IMR-90 (cell line): Measurements from ENCODE around the gene SUPT3H. TPM values are rescaled to one million over a fixed set of nuclear protein-coding genes. Genes with fewer than 3 reads are reported as not detected.

Source experiments
- ATAC-seq: fragments of 200-7000 bp; cut with Tn5 transposase; 2 replicates; pipeline ENCODE4 v1.9.1; 2020; ENCODE audit warnings: low read depth, mild to moderate bottlenecking, moderate library complexity
- BruUV-seq: library from RNA; stranded (reverse); fragments of 400-500 nt; replicated peaks from 2 replicates; lab custom pipeline; 2021; lab: Mats Ljungman, UMichigan
- CTCF ChIA-PET: fragments of 300-600 bp; formaldehyde crosslinking; extraction: SDS; loops from one replicate; lab custom pipeline; 2021; ENCODE audit warnings: antibody characterized with exemption; lab: Yijun Ruan, JAX
- POLR2A ChIA-PET: fragments of 300-600 bp; sonication (Branson Sonifier 250); formaldehyde crosslinking; loops from one replicate; lab custom pipeline; 2022; ENCODE audit warnings: antibody characterized with exemption; ENCODE audit not compliant: unreplicated experiment; lab: Charles Lee
- DNase-seq: peaks from one replicate; pipeline ENCODE4 v3.0.0; 2013
- H2AFZ ChIP-seq: replicated peaks from 2 replicates; pipeline ENCODE3; 2013; ENCODE audit warnings: low read length, mild to moderate bottlenecking; ENCODE audit not compliant: poor library complexity
- H2AK5ac ChIP-seq: 2 replicates; pipeline ENCODE4 v1.6.1; 2013; ENCODE audit warnings: low read depth, low read length, inconsistent platforms
- H2AK9ac ChIP-seq: replicated peaks from 2 replicates; pipeline ENCODE3; 2013; ENCODE audit warnings: mild to moderate bottlenecking, low read depth, low read length, moderate library complexity; ENCODE audit not compliant: poor library complexity
- H2BK120ac ChIP-seq: 2 replicates; pipeline ENCODE4 v1.6.1; 2013; ENCODE audit warnings: low read depth, low read length, inconsistent platforms
- H2BK15ac ChIP-seq: 3 replicates; pipeline ENCODE4 v1.6.1; 2013; ENCODE audit warnings: low read depth, low read length, inconsistent platforms
- H2BK20ac ChIP-seq: 2 replicates; pipeline ENCODE4 v1.6.1; 2013; ENCODE audit warnings: low read depth, mild to moderate bottlenecking, inconsistent platforms, low read length, moderate library complexity
- H2BK5ac ChIP-seq: 2 replicates; pipeline ENCODE4 v1.6.1; 2013; ENCODE audit warnings: mild to moderate bottlenecking, low read depth, low read length, inconsistent platforms; ENCODE audit not compliant: poor library complexity, severe bottlenecking
- H3K14ac ChIP-seq: replicated peaks from 2 replicates; pipeline ENCODE4 v1.6.1; 2013; ENCODE audit warnings: low read depth, low read length, inconsistent platforms
- H3K18ac ChIP-seq: 2 replicates; pipeline ENCODE4 v1.6.1; 2013; ENCODE audit warnings: low read depth, low read length, control low read depth
- H3K23ac ChIP-seq: 2 replicates; pipeline ENCODE4 v1.6.1; 2013; ENCODE audit warnings: low read depth, low read length, inconsistent platforms
- H3K27ac ChIP-seq: 2 replicates; pipeline ENCODE4 v1.5.1; 2013; ENCODE audit warnings: mild to moderate bottlenecking, control low read depth, low read length; ENCODE audit not compliant: insufficient read depth
- H3K27me3 ChIP-seq: 2 replicates; pipeline ENCODE4 v1.6.1; 2013; ENCODE audit warnings: low read length; ENCODE audit not compliant: control insufficient read depth, insufficient read depth
- H3K36me3 ChIP-seq: 2 replicates; pipeline ENCODE4 v1.6.1; 2013; ENCODE audit warnings: low read length, mixed read lengths; ENCODE audit not compliant: control insufficient read depth, insufficient read depth
- H3K4ac ChIP-seq: 2 replicates; pipeline ENCODE4 v1.6.1; 2013; ENCODE audit warnings: low read depth, low read length, inconsistent platforms
- H3K4me1 ChIP-seq: 2 replicates; pipeline ENCODE4 v1.6.1; 2013; ENCODE audit warnings: low read length, mixed read lengths; ENCODE audit not compliant: control insufficient read depth, insufficient read depth
- H3K4me2 ChIP-seq: 2 replicates; pipeline ENCODE4 v1.6.1; 2013; ENCODE audit warnings: low read depth, mild to moderate bottlenecking, control low read depth, low read length, moderate library complexity
- H3K4me3 ChIP-seq: 2 replicates; pipeline ENCODE4 v1.5.1; 2013; ENCODE audit warnings: low read depth, mild to moderate bottlenecking, control low read depth, low read length, moderate library complexity; ENCODE audit not compliant: insufficient read depth
- H3K56ac ChIP-seq: 2 replicates; pipeline ENCODE4 v1.6.1; 2013; ENCODE audit warnings: low read length, inconsistent platforms; ENCODE audit not compliant: insufficient read depth; ENCODE audit errors: extremely low read depth
- H3K79me1 ChIP-seq, 2 experiments: 2 replicates each; pipeline ENCODE4 v1.6.1; 2013; ENCODE audit warnings: low read length in 2 of 2, inconsistent platforms in 1 of 2, low read depth in 1 of 2
- H3K9ac ChIP-seq: 2 replicates; pipeline ENCODE4 v1.6.1; 2013; ENCODE audit warnings: low read depth, low read length, control low read depth
- H3K9me1 ChIP-seq: 2 replicates; pipeline ENCODE4 v1.6.1; 2013; ENCODE audit warnings: low read length, inconsistent platforms; ENCODE audit not compliant: insufficient read depth
- H3K9me3 ChIP-seq: 2 replicates; pipeline ENCODE4 v1.6.1; 2013; ENCODE audit warnings: low read length; ENCODE audit not compliant: control insufficient read depth, insufficient read depth
- H4K20me1 ChIP-seq: 2 replicates; pipeline ENCODE4 v1.6.1; 2013; ENCODE audit warnings: low read length, inconsistent platforms; ENCODE audit not compliant: insufficient read depth
- H4K5ac ChIP-seq: 2 replicates; pipeline ENCODE4 v1.6.1; 2013; ENCODE audit warnings: mild to moderate bottlenecking, low read depth, low read length, control low read depth
- H4K8ac ChIP-seq, 2 experiments: 2 replicates each; pipeline ENCODE4 v1.6.1; 2013; ENCODE audit warnings: low read depth in 2 of 2, low read length in 2 of 2, control low read depth in 1 of 2, inconsistent platforms in 1 of 2
- H4K91ac ChIP-seq: 2 replicates; pipeline ENCODE4 v1.6.1; 2013; ENCODE audit warnings: low read depth, low read length, inconsistent platforms; ENCODE audit not compliant: insufficient read depth
- CEBPB ChIP-seq: IDR thresholded peaks from 2 replicates; pipeline ENCODE4 v1.6.1; 2012; ENCODE audit warnings: low read depth, low read length, improper control_type of control experiment
- CHD1 ChIP-seq: IDR thresholded peaks from 2 replicates; pipeline ENCODE4 v1.6.1; 2012; ENCODE audit warnings: low read depth, low read length, improper control_type of control experiment
- ELK1 ChIP-seq: fragments of 150-350 bp; IDR thresholded peaks from 2 replicates; pipeline ENCODE4 v1.6.1; 2016; ENCODE audit warnings: low read depth, mild to moderate bottlenecking, low read length, moderate library complexity, borderline replicate concordance
- MAFK ChIP-seq: IDR thresholded peaks from 2 replicates; pipeline ENCODE4 v1.6.1; 2012; ENCODE audit warnings: low read depth, low read length, improper control_type of control experiment
- MXI1 ChIP-seq: IDR thresholded peaks from 2 replicates; pipeline ENCODE4 v1.6.1; 2012; ENCODE audit warnings: low read depth, mild to moderate bottlenecking, low read length, moderate library complexity, borderline replicate concordance
- POLR2A ChIP-seq: IDR thresholded peaks from 2 replicates; pipeline ENCODE4 v1.6.1; 2012; ENCODE audit warnings: mild to moderate bottlenecking, low read depth, low read length
- RFX5 ChIP-seq: IDR thresholded peaks from 2 replicates; pipeline ENCODE4 v1.8.0; 2012; ENCODE audit warnings: low read depth, mild to moderate bottlenecking, low read length, moderate library complexity
- USF2 ChIP-seq: fragments of 150-350 bp; IDR thresholded peaks from 2 replicates; pipeline ENCODE4 v1.6.1; 2017; ENCODE audit warnings: mild to moderate bottlenecking, antibody characterized with exemption, low read length, low read depth
- dilution Hi-C: fragments of 300-500 bp; cut with HindIII; formaldehyde crosslinking; loops from one replicate; pipeline ENCODE4 v1.14.3; 2018; ENCODE audit warnings: low sequenced_read_pairs; ENCODE audit not compliant: unreplicated experiment
- in situ Hi-C: fragments of 300-500 bp; cut with MboI; formaldehyde crosslinking; loops from 3 replicates; pipeline ENCODE4 v1.14.3; 2019; ENCODE audit warnings: low sequenced_read_pairs, inconsistent platforms, mixed read lengths
- intact Hi-C: fragments of 100-400 bp; cut with micrococcal nuclease; formaldehyde crosslinking; loops from 2 replicates; pipeline ENCODE4 v1.10.0; 2022
- polyA plus RNA-seq, 3 experiments: library from polyadenylated mRNA; depleted of rRNA; stranded (reverse); fragments of >200 nt; gene quantifications; 2 replicates each; pipeline ENCODE4 v1.2.3, GENCODE V29; 2012; ENCODE audit warnings: low replicate concordance in 1 of 3
- total RNA-seq: library from RNA; depleted of rRNA; stranded (reverse); fragments of >200 nt; gene quantifications from 2 replicates; pipeline ENCODE4 v1.2.3, GENCODE V29; 2012

Gene SUPT3H
- total and polyA plus RNA-seq, 2 of the 4 experiments (the other 2 are of a cell fraction) = 4.5 to 5.0 TPM

GRCh38 chr6:44949596-44950201, 428.0 kb downstream of the SUPT3H start:
- Histone ChIP-seq H3K4me3 (no peak overlapping the region), H3K4me2 (no peak overlapping the region), H3K14ac (no peak overlapping the region), H4K91ac (no peak overlapping the region), H3K4me1 (no peaks in the 10 kb centered on the region), H3K23ac (no peak overlapping the region), H3K27ac (no peak overlapping the region), H3K18ac (no peak overlapping the region), H2AK5ac (no peak overlapping the region), H4K8ac (no peak overlapping the region), H3K4ac (no peak overlapping the region), H4K20me1 (no peaks in the 10 kb centered on the region), H2BK5ac (no peak overlapping the region), H3K9ac (no peak overlapping the region), H3K79me1 (no peaks in the 10 kb centered on the region), H3K56ac (no peak overlapping the region), H4K5ac (no peak overlapping the region), H2AK9ac (no peak overlapping the region), H2BK20ac (no peak overlapping the region), H3K27me3 (no peaks in the 10 kb centered on the region), H3K36me3 (no peaks in the 10 kb centered on the region), H3K9me1 (no peaks in the 10 kb centered on the region), H2BK15ac (no peak overlapping the region), H3K9me3 (no peaks in the 10 kb centered on the region), H2BK120ac (no peak overlapping the region), H2AFZ (no peak overlapping the region)
- CTCF ChIA-PET = no interaction called here
- POLR2A ChIA-PET = no interaction called here
- BruUV-seq = no TSS peak
- dilution Hi-C loops = no loop called here
- in situ Hi-C loops = no loop called here
- TF ChIP-seq MAFK = no peak
- no peak for TF ChIP-seq USF2
- no peak for TF ChIP-seq CHD1
- no peak for TF ChIP-seq POLR2A
- no peak for TF ChIP-seq MXI1
- TF ChIP-seq RFX5 = no peak
- TF ChIP-seq CEBPB = no peak
- no peak for TF ChIP-seq ELK1
- no peak for DNase-seq
- no peak for ATAC-seq
- intact Hi-C loops = no loop called here
